CMK (cell line): ENCODE results near the gene HIVEP3.

Source experiments
- DNase-seq: peaks from one replicate; pipeline ENCODE4 v3.0.0-alpha.2; 2010; ENCODE audit warnings: low read depth

The HIVEP3 gene

DNA sequence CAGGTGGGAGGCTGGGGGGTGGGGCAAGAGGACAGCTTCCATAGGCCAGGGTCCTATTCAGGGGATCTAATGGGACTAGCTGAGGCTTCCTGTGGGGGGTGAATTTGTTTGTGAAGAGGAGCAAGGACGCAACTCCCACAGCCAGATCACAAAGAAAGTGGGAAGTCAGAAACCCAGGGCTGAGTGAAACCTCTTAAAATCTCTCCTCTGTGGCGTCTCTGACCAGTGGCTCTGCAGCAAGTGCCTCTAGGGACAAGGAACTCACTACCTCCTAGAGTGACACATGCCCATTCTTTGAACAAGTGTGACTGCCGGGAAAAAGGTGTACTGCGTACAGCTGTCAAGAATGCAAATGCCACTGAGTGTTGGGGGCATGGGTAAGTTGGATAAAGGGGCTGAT, 187.9 kb downstream of the HIVEP3 start:
- no peak for DNase-seq

DNA sequence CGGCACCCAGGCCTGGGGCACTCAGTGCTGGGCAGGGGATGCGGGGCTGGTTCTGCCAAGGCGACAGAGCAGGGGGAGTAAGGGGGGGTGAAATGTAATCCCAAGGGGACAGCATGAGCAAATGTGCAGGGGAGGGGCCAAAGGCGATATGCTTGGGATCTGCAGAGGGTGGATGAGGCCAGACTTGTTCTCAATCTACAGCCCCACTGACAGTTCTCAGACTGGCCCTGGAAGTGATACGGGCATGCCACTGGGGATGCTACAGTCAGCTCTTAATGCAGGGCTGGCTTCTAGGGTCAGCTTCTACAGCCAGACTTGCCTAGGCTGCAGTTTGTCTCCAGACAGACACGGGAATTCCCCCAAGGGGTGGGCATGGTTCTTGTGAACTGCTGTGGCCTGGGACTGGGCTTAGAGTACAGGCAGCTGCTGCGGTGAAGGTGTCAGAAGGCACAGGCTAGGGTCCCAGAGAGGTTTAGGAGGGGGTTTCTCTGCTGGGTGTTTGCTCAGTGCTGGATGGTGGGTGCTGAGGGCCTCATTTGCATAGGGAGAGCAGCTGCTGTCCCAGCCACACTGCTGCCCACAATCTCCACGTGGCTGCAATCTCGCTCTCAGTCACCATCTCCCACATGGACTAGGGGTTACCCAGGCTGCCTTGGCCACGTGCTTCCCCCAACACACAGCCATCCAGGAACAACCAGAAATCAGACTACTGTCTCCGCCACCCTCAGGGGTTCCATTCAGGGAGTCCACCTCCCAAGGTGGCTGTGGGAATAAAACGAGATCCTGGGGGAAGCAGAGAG, 190.1 kb downstream of the HIVEP3 start:
- no peak for DNase-seq

DNA sequence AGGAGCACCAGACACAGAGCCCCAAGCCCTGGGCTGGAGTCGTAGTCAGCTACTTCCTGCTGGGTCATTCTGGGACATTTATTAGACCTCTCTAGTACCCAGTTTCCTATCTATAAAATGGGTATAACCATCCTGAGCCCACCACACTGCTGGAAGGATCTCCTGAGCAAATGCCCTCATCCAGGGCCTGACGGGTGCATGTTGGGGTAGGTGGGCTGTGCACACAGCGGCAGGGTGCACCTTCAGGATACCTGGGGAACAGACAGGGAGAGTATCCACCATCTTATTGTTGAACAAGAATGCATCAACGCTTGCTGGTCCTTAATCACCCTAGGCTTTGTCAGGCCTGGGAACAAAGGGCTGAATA, 191.0 kb downstream of the HIVEP3 start:
- no peak for DNase-seq

DNA sequence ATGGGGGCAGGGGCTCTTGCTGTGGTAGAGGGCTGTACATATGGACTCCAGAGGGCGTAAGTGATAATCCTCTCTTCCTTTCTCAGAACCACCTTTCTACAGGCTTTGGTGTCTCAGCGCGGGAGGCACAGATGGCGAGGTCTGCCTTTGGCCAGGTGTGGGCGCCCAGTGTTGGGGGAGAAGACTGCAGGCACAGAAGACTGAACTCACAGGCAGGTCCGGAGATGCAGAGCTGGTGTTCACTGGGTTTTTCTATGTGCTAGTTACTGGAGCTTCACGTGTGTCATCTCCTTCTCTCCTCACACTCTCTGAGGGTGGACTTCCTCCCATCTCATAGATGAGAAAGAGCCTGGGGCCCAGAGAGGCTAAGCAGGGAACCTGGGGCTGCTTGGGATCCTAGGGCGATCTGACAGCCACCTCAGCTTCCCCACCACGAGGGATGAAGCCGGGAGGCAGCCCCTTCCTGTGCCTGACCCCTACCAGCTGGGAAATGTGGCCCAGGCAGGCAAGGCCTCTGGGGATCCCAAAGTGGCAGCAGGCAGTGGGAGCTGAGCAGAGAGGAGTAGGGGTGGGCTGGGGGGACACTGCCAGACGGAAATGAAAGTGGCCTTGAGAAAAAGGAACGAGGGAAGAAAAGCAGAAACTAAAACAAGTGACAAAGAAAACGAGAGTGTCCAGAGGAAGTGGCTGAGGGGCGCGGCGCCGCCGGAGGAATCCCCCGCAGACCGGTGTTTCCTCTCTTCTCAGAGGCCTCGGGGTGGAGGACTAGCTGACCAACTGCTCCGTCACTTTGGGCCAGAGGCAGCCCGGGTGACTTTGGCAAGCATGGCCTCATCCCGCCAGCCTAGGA, 191.6 kb downstream of the HIVEP3 start:
- no peak for DNase-seq

DNA sequence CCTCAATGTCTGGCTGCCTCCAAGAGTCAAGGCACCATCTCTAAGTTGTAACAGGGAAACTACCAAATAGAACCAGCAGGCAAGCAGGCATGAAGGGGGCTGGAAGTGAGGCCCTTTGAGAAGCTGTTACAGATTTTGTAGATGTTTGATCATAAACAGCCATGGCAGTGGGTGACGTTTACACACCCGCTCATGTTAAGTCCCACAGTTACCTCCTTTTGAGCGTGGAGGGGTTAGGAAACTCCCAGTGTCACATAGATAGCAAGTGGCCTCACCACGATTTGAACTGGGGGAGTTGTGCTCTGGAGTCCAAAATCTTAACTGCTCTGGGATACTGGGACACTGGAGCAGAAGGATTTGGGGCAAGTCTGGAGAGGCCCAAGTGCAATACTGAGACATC, 192.4 kb downstream of the HIVEP3 start:
- DNase-seq: no peak

DNA sequence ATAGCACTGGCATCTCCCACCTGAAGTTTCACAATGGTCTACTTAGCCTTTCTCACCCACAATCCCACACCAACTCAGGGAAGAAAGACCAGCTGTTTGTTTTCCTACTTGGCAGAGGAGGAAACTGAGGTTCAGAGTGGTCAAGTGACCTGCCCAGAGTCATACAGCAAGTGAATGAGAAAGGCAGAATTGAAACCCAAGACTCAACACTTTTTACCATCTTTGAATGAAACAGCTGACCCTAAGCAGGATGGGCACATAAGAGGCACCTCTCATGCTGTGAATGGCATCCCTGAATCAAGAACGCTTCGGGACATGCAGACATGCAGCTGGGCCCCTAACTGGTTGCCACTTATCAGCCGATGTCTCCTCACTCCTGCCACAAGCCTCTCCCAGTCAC, 193.8 kb downstream of the HIVEP3 start:
- DNase-seq: no peak

DNA sequence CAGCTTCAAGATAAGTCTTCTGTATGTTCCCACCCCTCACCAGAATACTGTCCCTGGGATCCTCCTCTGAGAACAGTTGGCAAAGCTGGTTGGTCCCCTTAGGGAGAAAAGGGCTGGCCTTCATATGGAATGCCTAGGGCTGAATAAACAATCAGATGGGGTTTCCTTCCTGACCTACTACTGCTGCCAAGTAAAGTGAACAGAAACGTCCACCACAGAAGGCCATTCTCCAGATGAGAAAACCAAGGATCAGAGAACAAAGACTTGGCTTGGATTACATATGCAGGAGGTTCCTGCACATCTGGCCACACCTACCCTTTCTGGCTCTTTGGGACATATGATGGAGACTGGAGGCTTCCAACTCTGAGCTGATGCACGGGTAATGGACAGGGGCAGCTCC, 194.5 kb downstream of the HIVEP3 start:
- DNase-seq: no peak

DNA sequence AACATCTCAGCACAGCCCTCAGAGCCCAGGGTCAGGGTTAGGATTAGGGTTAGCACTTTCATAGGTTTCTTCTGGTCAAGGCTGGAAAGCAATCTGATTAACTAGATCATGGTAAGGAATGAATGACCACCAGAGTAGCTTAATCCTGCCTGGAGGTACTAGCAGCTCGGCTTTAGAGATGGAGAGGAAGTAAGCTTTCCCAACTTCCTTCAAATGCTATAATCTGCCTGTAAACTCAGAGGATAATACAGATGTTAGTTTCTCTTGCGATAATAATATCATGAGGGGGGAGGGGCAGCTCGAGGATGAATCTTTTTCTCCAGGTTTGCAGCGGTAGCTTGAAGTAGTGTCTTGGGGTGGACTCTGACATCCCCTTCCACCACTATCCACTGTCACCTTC, 194.9 kb downstream of the HIVEP3 start:
- DNase-seq: no peak

DNA sequence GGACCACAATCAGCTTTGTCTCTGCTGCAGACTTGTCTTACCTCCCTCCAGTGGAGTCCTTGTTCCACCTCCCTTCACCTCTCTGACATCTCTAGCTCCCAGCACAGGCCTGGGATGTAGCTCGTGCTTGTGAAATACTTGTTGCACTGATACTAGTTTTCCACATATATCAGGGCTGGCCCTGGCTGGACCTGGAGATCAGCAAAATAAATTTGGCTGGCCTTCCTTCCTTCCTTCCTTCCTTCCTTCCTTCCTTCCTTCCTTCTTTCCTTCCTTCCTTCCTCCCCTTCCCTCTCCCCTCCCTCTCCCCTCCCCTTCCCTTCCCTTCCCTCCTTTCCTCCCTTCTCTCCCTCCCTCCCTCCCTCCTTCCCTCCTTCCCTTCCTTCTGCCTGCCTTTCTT, 196.5 kb downstream of the HIVEP3 start:
- no peak for DNase-seq

DNA sequence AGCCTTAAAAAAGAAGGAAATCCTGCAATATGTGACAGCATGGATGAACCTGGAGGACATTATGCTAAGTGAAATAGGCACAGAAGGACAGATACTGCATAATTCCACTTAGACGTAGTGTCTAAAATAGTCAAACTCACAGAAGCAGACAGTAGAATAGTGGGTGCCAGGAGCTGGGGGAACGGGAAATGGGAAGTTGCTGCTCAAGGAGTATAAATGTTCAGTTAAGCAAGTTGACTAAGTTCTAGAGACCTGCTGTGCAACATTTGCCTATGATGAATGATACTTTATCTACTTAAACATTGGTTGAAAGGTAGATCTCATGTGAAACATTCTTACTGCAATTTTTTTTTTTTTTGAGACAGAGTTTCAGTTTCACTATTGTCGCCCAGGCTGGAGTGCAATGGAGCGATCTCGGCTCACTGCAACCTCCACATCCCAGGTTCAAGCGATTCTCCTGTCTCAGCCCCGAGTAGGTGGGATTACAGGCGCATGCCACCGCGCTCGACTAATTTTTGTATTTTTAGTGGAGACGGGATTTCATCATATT, 197.8 kb downstream of the HIVEP3 start:
- no peak for DNase-seq

DNA sequence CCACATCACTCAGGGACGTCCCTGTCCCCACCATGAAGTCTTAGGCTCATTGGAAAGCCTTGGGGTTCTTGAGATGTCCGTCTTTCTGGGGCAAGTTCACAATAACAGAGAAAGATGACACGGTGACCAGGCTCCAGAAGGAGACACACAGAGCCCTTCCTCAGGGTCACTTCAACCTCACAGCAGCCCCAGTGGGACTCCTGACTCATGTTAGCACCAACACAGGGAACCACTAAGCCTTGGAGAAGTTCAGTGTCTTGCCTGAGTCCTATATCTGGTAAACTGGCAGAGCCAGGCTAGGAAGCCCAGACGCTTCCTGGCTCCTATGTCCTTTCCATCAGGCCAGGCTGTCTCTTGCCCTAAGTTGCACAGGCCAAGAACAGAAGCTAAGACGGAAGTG, 199.1 kb downstream of the HIVEP3 start:
- DNase-seq: no peak

DNA sequence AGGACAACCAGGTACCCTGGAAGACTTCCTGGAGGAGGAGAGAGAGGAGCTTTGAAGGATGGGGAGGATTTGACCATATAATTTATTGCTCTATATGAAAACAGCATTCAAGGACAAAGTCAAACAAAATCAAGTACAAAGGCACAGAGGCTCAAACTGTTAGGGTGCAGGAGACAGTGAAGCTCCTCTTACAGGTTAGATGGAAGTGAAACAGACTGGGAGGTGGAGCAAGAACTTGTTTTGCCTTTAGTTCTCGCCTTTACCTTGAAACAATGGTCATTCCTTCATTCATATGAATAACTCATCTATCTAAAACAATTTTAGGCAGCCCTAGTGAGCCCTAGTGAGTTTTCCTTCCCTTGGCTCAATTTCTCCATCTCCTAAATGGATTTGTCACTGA, 199.6 kb downstream of the HIVEP3 start:
- DNase-seq: no peak

DNA sequence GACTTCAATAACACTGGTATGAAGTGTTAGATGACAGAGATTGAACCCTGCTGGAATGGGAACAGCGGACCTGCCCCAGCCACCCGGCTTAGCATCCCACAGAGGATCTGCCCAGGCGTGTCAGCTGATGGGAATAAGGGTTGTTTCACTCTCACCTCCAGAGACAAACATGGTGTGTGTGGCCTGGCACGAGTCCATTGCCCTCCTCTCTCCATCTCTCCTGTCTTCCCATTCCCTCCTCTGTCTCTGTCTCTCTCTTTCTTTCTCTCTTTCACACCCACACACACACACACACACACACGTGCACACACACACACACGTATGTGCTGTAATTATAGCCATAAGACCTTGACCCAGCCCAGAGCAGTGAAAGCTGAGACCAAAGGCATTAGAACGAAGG, 200.2 kb downstream of the HIVEP3 start:
- no peak for DNase-seq

DNA sequence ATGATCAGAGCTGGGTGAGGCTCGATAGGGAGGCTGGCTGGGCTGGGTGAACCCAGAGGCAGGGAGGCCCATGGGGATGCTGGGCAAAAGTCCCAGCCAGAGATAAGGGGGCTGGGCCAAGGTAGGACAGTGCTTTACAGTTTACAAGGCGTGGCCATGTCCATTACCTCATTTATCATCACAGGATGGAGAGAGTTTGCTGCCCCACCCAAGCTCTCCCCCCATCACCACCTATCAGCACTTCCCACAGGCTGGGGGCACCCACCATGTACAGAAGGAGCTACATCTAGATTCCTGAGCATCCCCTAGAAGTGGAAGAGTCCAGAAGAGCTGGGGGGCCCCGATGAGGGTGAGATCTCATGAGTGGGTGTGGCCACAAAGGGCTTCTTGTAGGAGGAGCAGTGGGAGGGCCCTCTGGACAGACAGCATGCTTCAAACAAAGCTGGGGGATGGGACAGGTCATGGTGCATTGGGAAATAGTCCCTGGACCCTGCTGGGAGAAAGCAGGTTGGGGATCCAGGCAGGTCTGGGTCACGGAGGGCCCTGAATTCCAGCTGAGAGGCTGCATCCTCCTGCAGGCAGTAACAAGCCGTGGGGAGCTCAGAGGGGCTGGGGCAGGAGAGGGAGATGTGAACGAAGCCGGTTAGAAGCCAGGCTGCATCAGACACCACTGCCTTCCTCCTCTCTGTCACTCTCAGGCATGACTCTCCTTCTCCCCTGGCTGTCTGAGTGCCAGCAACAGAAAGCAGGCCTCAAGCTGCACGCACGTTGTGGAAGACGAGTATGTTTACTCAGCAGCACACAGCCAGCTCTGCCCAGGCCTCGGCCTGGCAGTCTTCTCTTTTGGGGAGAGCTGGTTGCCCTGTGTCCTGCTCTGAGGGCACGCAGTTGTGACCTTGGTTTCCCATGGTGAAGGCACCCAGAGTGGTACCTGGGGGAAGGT, 202.3 kb downstream of the HIVEP3 start:
- no peak for DNase-seq

DNA sequence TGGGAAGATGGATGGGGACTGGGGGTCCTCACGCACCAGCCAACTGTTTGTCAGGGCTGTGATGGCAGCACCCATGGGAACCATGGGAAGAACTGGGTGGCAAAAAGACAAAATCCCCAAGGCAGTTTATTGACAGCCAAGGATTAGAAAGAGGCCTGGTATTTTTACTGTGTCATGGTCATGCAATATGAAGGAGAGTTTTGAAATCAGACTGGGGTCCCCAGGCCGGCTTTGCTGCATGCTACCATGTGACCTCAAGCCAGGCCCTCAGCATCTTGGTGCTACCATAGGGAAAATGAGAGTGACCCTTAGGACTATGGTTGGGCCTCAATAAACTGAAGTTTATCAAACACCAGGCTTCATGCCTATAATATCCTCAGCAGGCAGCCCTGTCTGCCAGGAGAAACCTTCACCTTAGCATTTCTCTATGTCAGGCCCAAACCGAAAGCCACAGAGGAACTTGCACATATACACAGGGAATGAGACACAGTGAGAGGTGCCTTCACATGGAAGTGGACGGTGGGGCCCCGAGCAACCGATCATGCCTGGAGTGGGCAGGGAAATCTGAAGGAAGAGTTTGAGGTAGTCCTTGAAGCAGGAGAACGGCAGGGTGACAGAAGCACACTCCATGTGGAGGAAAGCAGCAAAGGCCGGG, 203.2 kb downstream of the HIVEP3 start:
- DNase-seq: no peak

DNA sequence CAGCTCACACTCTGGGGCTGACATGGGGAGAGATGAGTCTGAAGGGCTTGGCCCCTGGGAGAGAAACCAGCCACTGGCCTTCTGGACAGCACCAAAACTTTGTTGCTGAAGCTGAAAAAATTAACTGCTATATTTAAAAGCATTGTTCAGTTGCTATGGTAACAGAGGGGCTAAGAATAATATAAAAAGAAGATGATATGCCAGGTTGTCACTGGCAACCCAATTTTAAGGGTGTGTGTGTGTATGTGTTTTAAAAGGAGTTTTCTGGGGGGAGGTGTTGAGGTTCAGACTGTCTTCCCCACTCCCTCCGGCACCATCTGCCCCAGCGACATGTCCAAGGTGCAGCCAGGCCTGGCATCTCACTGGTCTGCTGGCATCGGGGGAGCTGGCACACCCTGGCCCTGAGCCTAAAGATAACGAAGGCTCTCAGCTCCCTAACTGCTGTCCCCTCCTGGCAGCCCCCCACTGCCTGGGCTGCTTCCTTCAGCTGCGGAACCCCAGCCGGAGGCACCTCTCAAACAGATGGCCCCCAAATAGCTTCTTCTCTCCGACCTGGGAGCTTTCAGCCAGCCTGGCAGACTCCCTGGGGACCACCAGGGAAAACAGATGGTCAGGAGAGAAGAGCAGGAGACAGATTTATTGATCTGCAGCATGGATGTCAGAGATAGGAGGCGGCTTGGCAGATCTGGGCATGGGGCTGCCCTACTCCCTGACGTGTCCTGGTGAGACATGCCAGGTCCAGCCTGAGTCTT, 203.9 kb downstream of the HIVEP3 start:
- DNase-seq: no peak

DNA sequence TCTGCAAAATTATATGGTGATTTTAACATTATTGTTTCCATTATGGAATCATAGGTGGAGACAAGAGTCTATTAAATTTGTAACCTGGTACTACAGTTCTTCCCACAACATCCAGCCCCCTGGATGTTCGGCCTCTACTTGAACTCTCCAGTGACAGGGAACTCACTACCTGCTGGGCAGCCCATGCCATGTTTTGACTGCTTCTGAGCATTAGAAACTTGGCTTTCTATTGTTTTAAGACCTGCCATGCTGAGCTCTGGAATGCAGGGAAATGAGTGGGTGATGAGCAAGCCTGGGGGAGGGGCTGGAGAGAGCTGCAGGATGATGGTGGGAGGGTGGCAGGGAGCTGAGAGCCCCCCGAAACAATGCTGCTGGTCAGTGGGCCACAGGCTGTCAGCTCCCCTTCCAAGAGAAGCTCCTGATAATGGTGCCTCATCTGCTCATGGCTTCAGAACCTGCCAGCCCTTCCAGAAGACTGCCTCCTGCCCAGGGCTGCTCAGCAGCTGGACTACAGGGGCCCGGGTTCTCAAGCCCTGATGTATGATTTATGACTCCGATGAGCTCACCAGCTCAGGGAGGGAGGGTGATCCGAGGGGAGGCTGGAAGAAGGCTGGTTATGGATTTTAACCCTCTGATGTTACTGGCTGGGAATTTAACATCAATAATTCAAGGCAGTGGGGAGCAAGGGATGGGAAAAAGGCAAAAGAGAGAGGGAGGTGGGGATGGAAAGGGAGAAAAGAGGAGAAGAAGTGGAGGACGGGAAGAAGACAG, 205.0 kb downstream of the HIVEP3 start:
- DNase-seq: no peak

DNA sequence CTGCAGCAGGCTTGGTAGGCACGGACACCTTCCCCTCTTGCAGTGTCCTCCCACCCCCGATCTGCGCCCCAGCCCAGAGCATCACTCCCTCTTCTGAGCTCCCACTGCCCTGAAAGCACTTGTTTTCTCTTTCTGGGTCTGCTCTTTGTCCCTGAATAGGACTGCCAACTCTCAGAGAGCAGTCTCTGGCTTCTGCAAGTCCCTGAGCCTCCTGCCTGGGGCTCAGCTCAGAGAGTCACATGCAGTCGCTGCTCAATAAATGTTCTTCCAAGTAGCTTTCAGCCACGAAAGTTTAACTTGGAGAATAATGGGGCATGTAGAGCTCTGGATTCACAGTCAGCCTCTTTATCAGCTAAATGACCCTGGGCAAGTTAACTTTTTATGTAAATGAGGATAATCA, 205.6 kb downstream of the HIVEP3 start:
- DNase-seq: no peak

DNA sequence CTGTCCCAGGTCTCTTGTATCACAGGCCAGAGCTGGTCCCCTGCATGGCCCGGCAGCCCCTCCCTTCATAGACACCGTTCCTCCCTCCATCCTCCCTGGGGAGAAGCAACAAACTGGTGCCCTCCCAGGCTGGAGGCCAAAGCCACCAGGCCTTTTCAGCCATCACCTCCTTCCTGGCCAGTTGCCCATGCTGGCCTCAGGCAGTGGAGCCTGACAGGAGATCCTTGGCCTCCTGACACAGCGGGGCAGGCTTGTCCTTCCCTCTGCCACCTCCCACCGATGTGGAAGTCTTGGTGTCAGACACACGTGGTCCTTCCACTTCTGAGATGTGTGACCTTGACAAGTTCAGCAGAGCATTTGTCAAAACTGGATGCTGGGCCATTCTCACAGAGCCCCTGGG, 206.0 kb downstream of the HIVEP3 start:
- no peak for DNase-seq

DNA sequence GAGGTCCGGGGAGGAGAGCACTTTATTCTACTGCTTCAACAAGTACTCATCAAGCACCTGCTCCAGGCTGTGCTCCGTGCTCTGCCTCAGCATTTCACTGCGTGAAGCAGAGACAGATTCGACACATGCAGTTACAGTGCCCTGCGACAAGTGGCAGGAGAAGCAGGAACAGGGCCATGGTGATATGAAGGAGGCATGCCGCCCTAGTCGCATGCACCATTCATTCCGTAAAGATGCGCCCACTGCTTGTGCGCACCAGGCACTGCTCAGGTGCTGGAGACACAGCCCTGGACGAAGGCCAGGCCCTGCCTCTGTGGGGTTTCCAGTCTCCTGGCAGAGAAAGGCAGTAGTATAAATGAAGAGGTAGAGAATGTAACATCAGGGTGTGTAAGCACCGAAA, 206.6 kb downstream of the HIVEP3 start:
- no peak for DNase-seq
